GM23338 (cell line): ENCODE data around the gene ICA1L. TPM values are rescaled to one million over a fixed set of nuclear protein-coding genes. Genes with fewer than 3 reads are reported as not detected.

ENCODE experiments used
- ATAC-seq: fragments of 200-7000 bp; cut with Tn5 transposase; 3 replicates; pipeline ENCODE4 v1.9.1; 2020
- DNase-seq: peaks from one replicate; pipeline ENCODE4 v3.0.0-alpha.2; 2015; ENCODE audit warnings: low spot score
- H2AFZ ChIP-seq: fragments of 200-600 bp; sonication (generic); 2 replicates; pipeline ENCODE4 v1.8.0; 2016; ENCODE audit warnings: antibody characterized with exemption, mild to moderate bottlenecking, moderate library complexity
- H3F3A ChIP-seq: fragments of 200-600 bp; sonication (generic); replicated peaks from 2 replicates; pipeline ENCODE4 v1.8.0; 2017; ENCODE audit warnings: antibody characterized with exemption, mixed run types, low read depth
- H3K27ac ChIP-seq: fragments of 200-600 bp; sonication (generic); 2 replicates; pipeline ENCODE4 v1.6.1; 2016; ENCODE audit warnings: low read depth
- H3K27me3 ChIP-seq: fragments of 200-600 bp; sonication (generic); 2 replicates; pipeline ENCODE4 v1.8.0; 2016; ENCODE audit warnings: mild to moderate bottlenecking, mixed run types, moderate library complexity; ENCODE audit not compliant: insufficient read depth
- H3K36me3 ChIP-seq: fragments of 200-600 bp; sonication (generic); 2 replicates; pipeline ENCODE4 v1.8.0; 2016; ENCODE audit warnings: mild to moderate bottlenecking; ENCODE audit not compliant: insufficient read depth
- H3K4me1 ChIP-seq: fragments of 200-600 bp; sonication (generic); 2 replicates; pipeline ENCODE4 v1.8.0; 2016; ENCODE audit warnings: mild to moderate bottlenecking, moderate library complexity; ENCODE audit not compliant: insufficient read depth
- H3K4me2 ChIP-seq: fragments of 200-600 bp; sonication (generic); 2 replicates; pipeline ENCODE4 v1.7.1; 2017; ENCODE audit warnings: mixed run types
- H3K4me3 ChIP-seq: fragments of 200-600 bp; sonication (generic); 2 replicates; pipeline ENCODE4 v1.6.1; 2016; ENCODE audit warnings: mixed run types
- H3K79me2 ChIP-seq: fragments of 200-600 bp; sonication (generic); replicated peaks from 2 replicates; pipeline ENCODE4 v1.8.0; 2017; ENCODE audit warnings: mild to moderate bottlenecking; ENCODE audit not compliant: insufficient read depth
- H3K9me2 ChIP-seq: fragments of 200-600 bp; sonication (generic); 2 replicates; pipeline ENCODE4 v1.8.0; 2017; ENCODE audit not compliant: insufficient read depth
- H4K20me1 ChIP-seq: fragments of 200-600 bp; sonication (generic); replicated peaks from 2 replicates; pipeline ENCODE4 v1.8.0; 2017; ENCODE audit warnings: mild to moderate bottlenecking; ENCODE audit not compliant: insufficient read depth
- H3K27ac Mint-ChIP-seq: 2 replicates; pipeline ENCODE4 v1.8.0; 2020; ENCODE audit warnings: inconsistent platforms, mild to moderate bottlenecking, moderate library complexity, mixed read lengths
- H3K27me3 Mint-ChIP-seq: 3 replicates; pipeline ENCODE4 v1.8.0; 2022; ENCODE audit warnings: low read depth, mild to moderate bottlenecking, moderate library complexity, mixed read lengths, inconsistent platforms; ENCODE audit not compliant: insufficient read depth, poor library complexity
- H3K36me3 Mint-ChIP-seq: 3 replicates; pipeline ENCODE4 v1.8.0; 2021; ENCODE audit warnings: low read depth, mild to moderate bottlenecking, inconsistent platforms, moderate library complexity, mixed read lengths
- H3K4me1 Mint-ChIP-seq: 3 replicates; pipeline ENCODE4 v1.8.0; 2020; ENCODE audit warnings: mild to moderate bottlenecking, inconsistent platforms, mixed read lengths
- H3K4me3 Mint-ChIP-seq: 3 replicates; pipeline ENCODE4 v1.8.0; 2021; ENCODE audit warnings: moderate library complexity, mild to moderate bottlenecking, inconsistent platforms, mixed read lengths
- H3K9me3 Mint-ChIP-seq: 3 replicates; pipeline ENCODE4 v1.8.0; 2020; ENCODE audit warnings: moderate library complexity, mild to moderate bottlenecking, inconsistent platforms, mixed read lengths
- NANOG ChIP-seq: IDR thresholded peaks from 2 replicates; pipeline ENCODE4 v1.6.1; 2016; ENCODE audit warnings: antibody characterized with exemption, borderline replicate concordance
- POLR2AphosphoS5 ChIP-seq: IDR thresholded peaks from 2 replicates; pipeline ENCODE4 v1.6.1; 2016; ENCODE audit warnings: antibody characterized with exemption, low read depth
- ZNF114 ChIP-seq: fragments of 250-450 bp; sonication (Bioruptor Pico); IDR thresholded peaks from 2 replicates; pipeline ENCODE4 v1.5.0; 2020; ENCODE audit warnings: mild to moderate bottlenecking, moderate library complexity
- polyA plus RNA-seq: library from polyadenylated mRNA; unstranded; fragments of >200 nt; fragmentation: Nextera tagmentation; extraction: Ambion mirVana; gene quantifications from 2 replicates; pipeline ENCODE4 v1.2.1, GENCODE V29; 2016
- total RNA-seq: library from RNA; depleted of rRNA; stranded (reverse); fragments of >200 nt; shearing (Covaris generic); gene quantifications from 2 replicates; pipeline ENCODE4 v1.2.3, GENCODE V29; 2014
- TF ChIP-seq, protein P1 (sequence below): fragments of 250-450 bp; sonication (Bioruptor Pico); IDR thresholded peaks from 2 replicates; pipeline ENCODE4 v1.5.0; 2020; ENCODE audit warnings: mild to moderate bottlenecking, moderate library complexity
- TF ChIP-seq, protein P2 (sequence below), 2 experiments: fragments of 200-600 bp in 1 of 2; sonication (generic) in 1 of 2; conservative IDR thresholded peaks; 2 replicates each; pipeline versions ENCODE4 v1.5.1 to v1.6.1; 2016 to 2017; ENCODE audit warnings: antibody characterized with exemption in 2 of 2, low read depth in 2 of 2, mild to moderate bottlenecking in 2 of 2, moderate library complexity in 1 of 2

ICA1L gene
- total and polyA plus RNA-seq, 2 experiments from 2014 or later, result 1.6 to 7.2 TPM

DNA sequence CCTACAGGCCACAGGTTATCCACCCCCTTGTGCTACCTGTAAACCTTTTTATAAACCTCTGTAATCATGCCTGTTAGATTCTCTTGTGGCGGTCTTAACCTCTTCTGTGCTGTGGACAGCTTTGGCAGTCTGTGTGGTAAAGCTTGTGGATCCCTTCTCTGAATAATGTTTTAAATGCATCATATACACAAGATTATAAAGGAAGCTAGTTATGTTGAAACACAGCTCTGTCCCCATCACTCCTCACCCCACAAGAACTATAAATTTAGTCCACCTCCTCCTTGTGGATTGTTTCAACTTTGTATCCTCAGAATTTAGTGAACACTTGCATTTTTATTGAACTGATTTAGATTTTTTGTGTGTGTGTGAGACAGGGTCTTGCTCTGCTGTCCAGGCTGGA is 107.7 kb downstream of the ICA1L start:
- DNase-seq (no peak), ATAC-seq (no peak)
- no peak for TF ChIP-seq ZNF114 (CRISPR knock-in tag)
- TF ChIP-seq, protein P1, sequence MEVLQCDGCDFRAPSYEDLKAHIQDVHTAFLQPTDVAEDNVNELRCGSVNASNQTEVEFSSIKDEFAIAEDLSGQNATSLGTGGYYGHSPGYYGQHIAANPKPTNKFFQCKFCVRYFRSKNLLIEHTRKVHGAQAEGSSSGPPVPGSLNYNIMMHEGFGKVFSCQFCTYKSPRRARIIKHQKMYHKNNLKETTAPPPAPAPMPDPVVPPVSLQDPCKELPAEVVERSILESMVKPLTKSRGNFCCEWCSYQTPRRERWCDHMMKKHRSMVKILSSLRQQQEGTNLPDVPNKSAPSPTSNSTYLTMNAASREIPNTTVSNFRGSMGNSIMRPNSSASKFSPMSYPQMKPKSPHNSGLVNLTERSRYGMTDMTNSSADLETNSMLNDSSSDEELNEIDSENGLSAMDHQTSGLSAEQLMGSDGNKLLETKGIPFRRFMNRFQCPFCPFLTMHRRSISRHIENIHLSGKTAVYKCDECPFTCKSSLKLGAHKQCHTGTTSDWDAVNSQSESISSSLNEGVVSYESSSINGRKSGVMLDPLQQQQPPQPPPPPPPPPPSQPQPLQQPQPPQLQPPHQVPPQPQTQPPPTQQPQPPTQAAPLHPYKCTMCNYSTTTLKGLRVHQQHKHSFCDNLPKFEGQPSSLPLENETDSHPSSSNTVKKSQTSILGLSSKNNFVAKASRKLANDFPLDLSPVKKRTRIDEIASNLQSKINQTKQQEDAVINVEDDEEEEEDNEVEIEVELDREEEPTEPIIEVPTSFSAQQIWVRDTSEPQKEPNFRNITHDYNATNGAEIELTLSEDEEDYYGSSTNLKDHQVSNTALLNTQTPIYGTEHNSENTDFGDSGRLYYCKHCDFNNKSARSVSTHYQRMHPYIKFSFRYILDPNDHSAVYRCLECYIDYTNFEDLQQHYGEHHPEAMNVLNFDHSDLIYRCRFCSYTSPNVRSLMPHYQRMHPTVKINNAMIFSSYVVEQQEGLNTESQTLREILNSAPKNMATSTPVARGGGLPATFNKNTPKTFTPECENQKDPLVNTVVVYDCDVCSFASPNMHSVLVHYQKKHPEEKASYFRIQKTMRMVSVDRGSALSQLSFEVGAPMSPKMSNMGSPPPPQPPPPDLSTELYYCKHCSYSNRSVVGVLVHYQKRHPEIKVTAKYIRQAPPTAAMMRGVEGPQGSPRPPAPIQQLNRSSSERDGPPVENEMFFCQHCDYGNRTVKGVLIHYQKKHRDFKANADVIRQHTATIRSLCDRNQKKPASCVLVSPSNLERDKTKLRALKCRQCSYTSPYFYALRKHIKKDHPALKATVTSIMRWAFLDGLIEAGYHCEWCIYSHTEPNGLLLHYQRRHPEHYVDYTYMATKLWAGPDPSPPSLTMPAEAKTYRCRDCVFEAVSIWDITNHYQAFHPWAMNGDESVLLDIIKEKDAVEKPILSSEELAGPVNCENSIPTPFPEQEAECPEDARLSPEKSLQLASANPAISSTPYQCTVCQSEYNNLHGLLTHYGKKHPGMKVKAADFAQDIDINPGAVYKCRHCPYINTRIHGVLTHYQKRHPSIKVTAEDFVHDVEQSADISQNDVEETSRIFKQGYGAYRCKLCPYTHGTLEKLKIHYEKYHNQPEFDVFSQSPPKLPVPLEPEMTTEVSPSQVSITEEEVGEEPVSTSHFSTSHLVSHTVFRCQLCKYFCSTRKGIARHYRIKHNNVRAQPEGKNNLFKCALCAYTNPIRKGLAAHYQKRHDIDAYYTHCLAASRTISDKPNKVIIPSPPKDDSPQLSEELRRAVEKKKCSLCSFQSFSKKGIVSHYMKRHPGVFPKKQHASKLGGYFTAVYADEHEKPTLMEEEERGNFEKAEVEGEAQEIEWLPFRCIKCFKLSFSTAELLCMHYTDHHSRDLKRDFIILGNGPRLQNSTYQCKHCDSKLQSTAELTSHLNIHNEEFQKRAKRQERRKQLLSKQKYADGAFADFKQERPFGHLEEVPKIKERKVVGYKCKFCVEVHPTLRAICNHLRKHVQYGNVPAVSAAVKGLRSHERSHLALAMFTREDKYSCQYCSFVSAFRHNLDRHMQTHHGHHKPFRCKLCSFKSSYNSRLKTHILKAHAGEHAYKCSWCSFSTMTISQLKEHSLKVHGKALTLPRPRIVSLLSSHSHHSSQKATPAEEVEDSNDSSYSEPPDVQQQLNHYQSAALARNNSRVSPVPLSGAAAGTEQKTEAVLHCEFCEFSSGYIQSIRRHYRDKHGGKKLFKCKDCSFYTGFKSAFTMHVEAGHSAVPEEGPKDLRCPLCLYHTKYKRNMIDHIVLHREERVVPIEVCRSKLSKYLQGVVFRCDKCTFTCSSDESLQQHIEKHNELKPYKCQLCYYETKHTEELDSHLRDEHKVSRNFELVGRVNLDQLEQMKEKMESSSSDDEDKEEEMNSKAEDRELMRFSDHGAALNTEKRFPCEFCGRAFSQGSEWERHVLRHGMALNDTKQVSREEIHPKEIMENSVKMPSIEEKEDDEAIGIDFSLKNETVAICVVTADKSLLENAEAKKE (CRISPR knock-in tag), result no peak
- no peak for TF ChIP-seq NANOG
- TF ChIP-seq POLR2AphosphoS5, result no peak
- TF ChIP-seq, protein P2, sequence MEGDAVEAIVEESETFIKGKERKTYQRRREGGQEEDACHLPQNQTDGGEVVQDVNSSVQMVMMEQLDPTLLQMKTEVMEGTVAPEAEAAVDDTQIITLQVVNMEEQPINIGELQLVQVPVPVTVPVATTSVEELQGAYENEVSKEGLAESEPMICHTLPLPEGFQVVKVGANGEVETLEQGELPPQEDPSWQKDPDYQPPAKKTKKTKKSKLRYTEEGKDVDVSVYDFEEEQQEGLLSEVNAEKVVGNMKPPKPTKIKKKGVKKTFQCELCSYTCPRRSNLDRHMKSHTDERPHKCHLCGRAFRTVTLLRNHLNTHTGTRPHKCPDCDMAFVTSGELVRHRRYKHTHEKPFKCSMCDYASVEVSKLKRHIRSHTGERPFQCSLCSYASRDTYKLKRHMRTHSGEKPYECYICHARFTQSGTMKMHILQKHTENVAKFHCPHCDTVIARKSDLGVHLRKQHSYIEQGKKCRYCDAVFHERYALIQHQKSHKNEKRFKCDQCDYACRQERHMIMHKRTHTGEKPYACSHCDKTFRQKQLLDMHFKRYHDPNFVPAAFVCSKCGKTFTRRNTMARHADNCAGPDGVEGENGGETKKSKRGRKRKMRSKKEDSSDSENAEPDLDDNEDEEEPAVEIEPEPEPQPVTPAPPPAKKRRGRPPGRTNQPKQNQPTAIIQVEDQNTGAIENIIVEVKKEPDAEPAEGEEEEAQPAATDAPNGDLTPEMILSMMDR (conservative IDR thresholded peaks at IDR 0.05; ENCODE audit: low read depth in 2 of 2), result no peak
- Histone ChIP-seq H4K20me1 (no peaks in the 10 kb centered on the region; the same call in 1 of the 2 replicates), H3K36me3 (peaks cover 3% of the 10 kb centered on the region; the same call in 1 of the 2 replicates), H3K9me2 (no peaks in the 10 kb centered on the region; the same call in 1 of the 2 replicates), H3K4me1 (peaks cover 13% of the 10 kb centered on the region), H3K4me3 (no peak overlapping the region), H3K79me2 (no peaks in the 10 kb centered on the region), H2AFZ (no peak overlapping the region), H3K27me3 (no peaks in the 10 kb centered on the region), H3F3A (no peaks in the 10 kb centered on the region), H3K4me2 (no peak overlapping the region), H3K27ac (no peak overlapping the region)
- Mint-ChIP-seq H3K27me3 (no peaks in the 10 kb centered on the region), H3K9me3 (no peaks in the 10 kb centered on the region), H3K4me3 (no peak overlapping the region), H3K4me1 (peaks cover 6% of the 10 kb centered on the region), H3K36me3 (peaks cover 29% of the 10 kb centered on the region; the same call in 2 of the 3 replicates), H3K27ac (no peak overlapping the region)
